H1 (cell line): ENCODE results near the gene P2RX5.

Experiments
- CTCF ChIP-seq, 3 experiments: IDR thresholded peaks; 1 replicate in 2 of 3; 2 replicates in 1 of 3; pipeline versions ENCODE4 v1.5.1 to v1.6.1; 2011; ENCODE audit warnings: low read length in 3 of 3, mild to moderate bottlenecking in 3 of 3, inconsistent platforms in 2 of 3, low read depth in 1 of 3, moderate library complexity in 1 of 3; ENCODE audit not compliant: insufficient read depth in 1 of 3; ENCODE audit errors: control extremely low read depth in 1 of 3
- SIN3A ChIP-seq, 2 experiments: IDR thresholded peaks in 1 of 2; conservative IDR thresholded peaks in 1 of 2; 2 replicates each; pipeline ENCODE4 v1.6.1; 2011 to 2012; ENCODE audit warnings: low read length in 2 of 2, improper control_type of control experiment in 1 of 2, low read depth in 1 of 2, mild to moderate bottlenecking in 1 of 2
- TF ChIP-seq, protein P1 (sequence below): IDR thresholded peaks from 2 replicates; pipeline ENCODE4 v1.6.1; 2012; ENCODE audit warnings: low read length, inconsistent platforms

DNA sequence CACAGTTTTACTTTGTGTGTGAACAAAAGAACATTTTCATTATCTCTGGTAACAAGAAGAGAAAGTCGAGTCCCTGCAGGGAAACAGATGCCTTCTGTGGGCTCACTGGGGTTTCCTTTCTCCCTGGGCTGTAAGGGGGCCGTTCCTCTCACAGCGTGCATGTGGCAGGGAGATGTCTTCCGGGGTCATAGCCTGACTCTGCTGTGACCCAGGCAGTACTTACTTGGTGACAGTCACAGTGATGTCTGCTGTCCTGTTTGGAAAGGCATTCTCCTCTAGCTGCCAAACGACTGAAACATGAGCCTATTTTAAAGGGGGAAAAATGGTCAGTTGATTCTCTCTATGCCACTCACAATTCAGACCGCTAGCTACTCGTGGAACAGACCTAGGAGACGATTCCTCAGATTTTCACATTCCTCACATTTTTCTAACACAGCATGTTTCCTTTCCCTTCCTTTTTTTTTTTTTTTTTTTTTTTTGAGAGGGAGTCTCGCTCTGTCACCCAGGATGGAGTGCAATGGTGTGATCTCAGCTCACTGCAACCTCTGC, 35.0 kb upstream of the P2RX5 start:
- TF ChIP-seq SIN3A (conservative IDR thresholded peaks at IDR 0.05 in 1 of 2, IDR thresholded peaks at IDR 0.05 in 1 of 2; ENCODE audit: low read depth in 1 of 2, low read length in 2 of 2) (no peak), CTCF (IDR thresholded peaks at IDR 0.05; ENCODE audit: control extremely low read depth in 1 of 3, insufficient read depth in 1 of 3, low read depth in 1 of 3, low read length in 3 of 3) (no peak)
- TF ChIP-seq, protein P1, sequence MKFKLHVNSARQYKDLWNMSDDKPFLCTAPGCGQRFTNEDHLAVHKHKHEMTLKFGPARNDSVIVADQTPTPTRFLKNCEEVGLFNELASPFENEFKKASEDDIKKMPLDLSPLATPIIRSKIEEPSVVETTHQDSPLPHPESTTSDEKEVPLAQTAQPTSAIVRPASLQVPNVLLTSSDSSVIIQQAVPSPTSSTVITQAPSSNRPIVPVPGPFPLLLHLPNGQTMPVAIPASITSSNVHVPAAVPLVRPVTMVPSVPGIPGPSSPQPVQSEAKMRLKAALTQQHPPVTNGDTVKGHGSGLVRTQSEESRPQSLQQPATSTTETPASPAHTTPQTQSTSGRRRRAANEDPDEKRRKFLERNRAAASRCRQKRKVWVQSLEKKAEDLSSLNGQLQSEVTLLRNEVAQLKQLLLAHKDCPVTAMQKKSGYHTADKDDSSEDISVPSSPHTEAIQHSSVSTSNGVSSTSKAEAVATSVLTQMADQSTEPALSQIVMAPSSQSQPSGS: no peak
